ENCODE data around the gene STOX1. TPM values are rescaled to one million over a fixed set of nuclear protein-coding genes. Genes with fewer than 3 reads are reported as not detected.
"Not testable (repeated sequence)": the region's sequence is repeated elsewhere in the genome, so short reads cannot be mapped to it uniquely, and the experiment has no call there.

The STOX1 gene
- total RNA-seq, 1 experiment from 2014 or later, result 1.4 TPM

DNA sequence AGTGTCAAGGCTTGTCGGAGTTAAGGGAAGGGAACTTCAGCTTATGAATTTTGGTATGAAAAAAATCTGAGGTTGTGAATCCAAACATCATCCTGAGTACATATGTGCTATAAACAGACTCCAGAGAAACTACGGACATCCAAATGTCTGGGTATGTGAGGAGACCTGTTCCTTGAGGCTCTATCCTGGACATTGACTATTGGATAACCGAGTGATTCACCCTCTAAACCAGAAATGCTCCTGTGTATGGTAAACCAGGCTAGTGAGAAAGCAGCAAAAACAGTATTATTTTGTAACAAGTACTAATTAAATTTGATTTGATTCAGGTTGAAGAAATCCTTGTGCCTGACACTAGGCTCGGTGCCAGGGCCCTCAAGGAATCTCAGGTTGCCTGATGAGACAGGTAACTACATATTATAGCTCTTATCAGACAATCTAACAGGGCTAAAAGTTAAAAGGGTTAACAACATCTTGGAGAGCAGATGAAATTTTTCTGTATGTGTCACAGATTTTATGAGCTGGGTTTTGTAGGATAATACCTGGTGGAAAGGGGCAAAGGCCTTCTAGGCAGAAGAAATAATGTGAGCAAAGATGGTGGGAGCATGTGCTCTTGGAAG is 10.4 kb upstream of the STOX1 start:
- peak; percentile 84 for ATAC-seq
- intact Hi-C loops (cut with micrococcal nuclease), result no loop called here
- Histone ChIP-seq H3K79me2 (ENCODE audit: low read length) (no peaks in the 10 kb centered on the region), H3F3A (ENCODE audit: low read length, unreplicated experiment) (peaks cover 3% of the 10 kb centered on the region), H2AFZ (ENCODE audit: low read length) (peak overlapping the region; percentile 53), H3K36me3 (ENCODE audit: low read depth, low read length) (no peaks in the 10 kb centered on the region), H3K27ac (ENCODE audit: low read length) (peak overlapping the region; percentile 48), H3K4me3 (ENCODE audit: low read length) (peak overlapping the region; percentile 1; the same call in 1 of the 2 replicates), H3K4me1 (ENCODE audit: insufficient read depth, low read length) (peaks cover 21% of the 10 kb centered on the region), H3K27me3 (ENCODE audit: low read length) (no peaks in the 10 kb centered on the region), H3K9ac (ENCODE audit: low read length) (no peak overlapping the region), H3K9me3 (ENCODE audit: low read length) (no peaks in the 10 kb centered on the region), H4K20me1 (ENCODE audit: low read length) (no peaks in the 10 kb centered on the region), H3K4me2 (ENCODE audit: low read length) (peak overlapping the region; percentile 50), H3K9me2 (replicated peaks; ENCODE audit: low read length) (no peaks in the 10 kb centered on the region)
- CTCF ChIA-PET, result interaction anchor here (0.5 to 0.7 kb wide), 4 partner anchors 11 to 237 kb away, joined by 3 read pairs; no protein-coding TSS in a partner anchor
- peak; percentile 90 for DNase-seq
- POLR2A ChIA-PET (ENCODE audit: unreplicated experiment), result interaction anchor here (0.5 kb wide), 1 partner anchor 14 kb away, joined by 5 read pairs; no protein-coding TSS in a partner anchor
- no TSS peak for BruUV-seq (replicated peaks)
- TF ChIP-seq EZH2 (IDR thresholded peaks at IDR 0.05; ENCODE audit: low read length, unreplicated experiment) (no peak), EZH2phosphoT487 (IDR thresholded peaks at IDR 0.05; ENCODE audit: borderline replicate concordance, low read length) (no peak)
- TF ChIP-seq, protein P1, sequence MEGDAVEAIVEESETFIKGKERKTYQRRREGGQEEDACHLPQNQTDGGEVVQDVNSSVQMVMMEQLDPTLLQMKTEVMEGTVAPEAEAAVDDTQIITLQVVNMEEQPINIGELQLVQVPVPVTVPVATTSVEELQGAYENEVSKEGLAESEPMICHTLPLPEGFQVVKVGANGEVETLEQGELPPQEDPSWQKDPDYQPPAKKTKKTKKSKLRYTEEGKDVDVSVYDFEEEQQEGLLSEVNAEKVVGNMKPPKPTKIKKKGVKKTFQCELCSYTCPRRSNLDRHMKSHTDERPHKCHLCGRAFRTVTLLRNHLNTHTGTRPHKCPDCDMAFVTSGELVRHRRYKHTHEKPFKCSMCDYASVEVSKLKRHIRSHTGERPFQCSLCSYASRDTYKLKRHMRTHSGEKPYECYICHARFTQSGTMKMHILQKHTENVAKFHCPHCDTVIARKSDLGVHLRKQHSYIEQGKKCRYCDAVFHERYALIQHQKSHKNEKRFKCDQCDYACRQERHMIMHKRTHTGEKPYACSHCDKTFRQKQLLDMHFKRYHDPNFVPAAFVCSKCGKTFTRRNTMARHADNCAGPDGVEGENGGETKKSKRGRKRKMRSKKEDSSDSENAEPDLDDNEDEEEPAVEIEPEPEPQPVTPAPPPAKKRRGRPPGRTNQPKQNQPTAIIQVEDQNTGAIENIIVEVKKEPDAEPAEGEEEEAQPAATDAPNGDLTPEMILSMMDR (conservative IDR thresholded peaks at IDR 0.05; ENCODE audit: low read depth, low read length), result no peak

- POLR2A ChIA-PET (ENCODE audit: unreplicated experiment); CTCF ChIA-PET; DNase-seq; BruUV-seq (replicated peaks); intact Hi-C loops (cut with micrococcal nuclease); ATAC-seq; H3K27ac ChIP-seq (ENCODE audit: low read length); H2AFZ ChIP-seq (ENCODE audit: low read length); H3F3A ChIP-seq (ENCODE audit: low read length, unreplicated experiment); H3K9me3 ChIP-seq (ENCODE audit: low read length); H3K27me3 ChIP-seq (ENCODE audit: low read length); H3K9ac ChIP-seq (ENCODE audit: low read length); H3K9me2 ChIP-seq (replicated peaks; ENCODE audit: low read length); H3K4me3 ChIP-seq (ENCODE audit: low read length); H3K36me3 ChIP-seq (ENCODE audit: low read depth, low read length); H3K79me2 ChIP-seq (ENCODE audit: low read length); H3K4me2 ChIP-seq (ENCODE audit: low read length); H4K20me1 ChIP-seq (ENCODE audit: low read length): not testable (repeated sequence)
- H3K4me1 ChIP-seq (ENCODE audit: insufficient read depth, low read length), result peaks cover 21% of the 10 kb centered on the region
Observed at GRCh38 chr10:68820359-68820758, 7.0 kb upstream of the STOX1 start.

DNA sequence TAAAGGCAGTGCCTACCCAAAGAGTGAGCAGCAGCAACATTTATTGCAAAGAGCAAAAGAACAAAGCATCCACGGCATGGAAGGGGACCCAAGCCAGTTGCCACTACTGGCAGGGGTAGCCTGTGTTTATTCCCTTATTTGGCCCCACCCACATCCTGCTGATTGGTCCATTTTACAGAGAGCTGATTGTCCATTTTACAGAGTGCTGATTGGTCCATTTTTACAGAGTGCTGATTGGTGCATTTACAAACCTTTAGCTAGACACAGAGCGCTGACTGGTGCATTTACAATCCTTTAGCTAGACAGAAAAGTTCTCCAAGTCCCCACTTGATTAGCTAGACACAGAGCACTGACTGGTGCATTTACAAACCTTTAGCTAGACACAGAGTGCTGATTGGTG is 4.7 kb upstream of the STOX1 start:
- CTCF ChIA-PET; H3K27ac ChIP-seq (ENCODE audit: low read length); H3F3A ChIP-seq (ENCODE audit: low read length, unreplicated experiment); ATAC-seq; H3K4me2 ChIP-seq (ENCODE audit: low read length); H3K4me3 ChIP-seq (ENCODE audit: low read length); H3K79me2 ChIP-seq (ENCODE audit: low read length); H3K9ac ChIP-seq (ENCODE audit: low read length); BruUV-seq (replicated peaks); intact Hi-C loops (cut with micrococcal nuclease); H3K9me2 ChIP-seq (replicated peaks; ENCODE audit: low read length); H4K20me1 ChIP-seq (ENCODE audit: low read length); H2AFZ ChIP-seq (ENCODE audit: low read length); H3K4me1 ChIP-seq (ENCODE audit: insufficient read depth, low read length); H3K9me3 ChIP-seq (ENCODE audit: low read length); POLR2A ChIA-PET (ENCODE audit: unreplicated experiment); DNase-seq; H3K36me3 ChIP-seq (ENCODE audit: low read depth, low read length); H3K27me3 ChIP-seq (ENCODE audit: low read length): not testable (repeated sequence)

GRCh38 chr10:68827592-68827959 is 245 bp downstream of the STOX1 start:
- intact Hi-C loops (cut with micrococcal nuclease), result loop anchor here (1.0 kb wide), 1 partner anchor 36 kb away; no protein-coding TSS in a partner anchor
- DNase-seq; H3K9me2 ChIP-seq (replicated peaks; ENCODE audit: low read length); H3K4me1 ChIP-seq (ENCODE audit: insufficient read depth, low read length); H3K79me2 ChIP-seq (ENCODE audit: low read length); H3K36me3 ChIP-seq (ENCODE audit: low read depth, low read length); H2AFZ ChIP-seq (ENCODE audit: low read length); H3K27ac ChIP-seq (ENCODE audit: low read length); POLR2A ChIA-PET (ENCODE audit: unreplicated experiment); BruUV-seq (replicated peaks); H3K9ac ChIP-seq (ENCODE audit: low read length); H3K27me3 ChIP-seq (ENCODE audit: low read length); H3F3A ChIP-seq (ENCODE audit: low read length, unreplicated experiment); H3K9me3 ChIP-seq (ENCODE audit: low read length); H4K20me1 ChIP-seq (ENCODE audit: low read length): not testable (repeated sequence)
- CTCF ChIA-PET, result interaction anchor here (0.6 kb wide), 1 partner anchor 405 kb away, joined by 3 read pairs; no protein-coding TSS in a partner anchor
- peak; percentile 34 for ATAC-seq
- Histone ChIP-seq H3K4me2 (ENCODE audit: low read length) (peak overlapping the region; percentile 98; the same call in 1 of the 2 replicates), H3K4me3 (ENCODE audit: low read length) (peak overlapping the region; percentile 79; the same call in 1 of the 2 replicates)

DNA sequence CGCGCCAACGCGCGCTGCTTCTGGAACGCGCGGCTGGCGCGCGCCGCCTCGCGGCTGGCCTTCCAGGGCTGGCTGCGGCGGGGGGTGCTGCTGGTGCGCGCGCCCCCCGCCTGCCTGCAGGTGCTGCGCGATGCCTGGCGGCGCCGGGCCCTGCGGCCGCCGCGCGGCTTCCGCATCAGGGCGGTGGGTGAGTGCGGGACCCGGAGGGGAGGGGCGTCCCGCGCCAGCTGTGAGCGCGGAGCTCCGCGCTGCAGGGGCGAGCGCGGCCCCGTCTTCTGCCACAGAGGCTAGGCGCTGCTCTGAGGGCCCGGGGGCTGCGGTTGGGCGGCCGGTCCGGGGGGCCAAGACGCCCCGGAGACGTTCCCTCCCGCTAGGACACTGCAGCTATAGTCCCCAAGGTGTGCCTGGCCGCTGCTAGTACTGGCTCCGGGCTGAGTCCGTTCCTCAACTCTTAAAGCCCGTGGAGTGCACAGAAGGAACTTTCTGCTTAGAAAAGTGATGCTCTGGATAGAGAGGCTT is 811 bp downstream of the STOX1 start:
- H3K4me2 ChIP-seq (ENCODE audit: low read length), result peak overlapping the region; percentile 77
- H3K27me3 ChIP-seq (ENCODE audit: low read length); CTCF ChIA-PET; intact Hi-C loops (cut with micrococcal nuclease); H3K79me2 ChIP-seq (ENCODE audit: low read length); H3F3A ChIP-seq (ENCODE audit: low read length, unreplicated experiment); H3K9me3 ChIP-seq (ENCODE audit: low read length); H4K20me1 ChIP-seq (ENCODE audit: low read length); H3K9me2 ChIP-seq (replicated peaks; ENCODE audit: low read length); BruUV-seq (replicated peaks); H3K27ac ChIP-seq (ENCODE audit: low read length); POLR2A ChIA-PET (ENCODE audit: unreplicated experiment); H3K9ac ChIP-seq (ENCODE audit: low read length); H3K4me1 ChIP-seq (ENCODE audit: insufficient read depth, low read length); H3K36me3 ChIP-seq (ENCODE audit: low read depth, low read length): not testable (repeated sequence)
- ATAC-seq (peak; percentile 39), DNase-seq (peak; percentile 16)
- H2AFZ ChIP-seq (ENCODE audit: low read length), result 0 out of 2 replicates have a peak overlapping the region, but pooled peaks have one; percentile 42
- H3K4me3 ChIP-seq (ENCODE audit: low read length), result peak overlapping the region; percentile 55

All from PC-3 (cell line).